HepG2 (cell line): Measurements from ENCODE around the gene RBPJ. TPM values are rescaled to one million over a fixed set of nuclear protein-coding genes. Genes with fewer than 3 reads are reported as not detected.

Source experiments
- ATAC-seq: fragments of 200-7000 bp; cut with Tn5 transposase; 3 replicates; pipeline ENCODE4 v1.9.1; 2020; ENCODE audit warnings: mild to moderate bottlenecking, moderate library complexity
- BruUV-seq: library from RNA; stranded (reverse); fragments of 400-500 nt; replicated peaks from 2 replicates; lab custom pipeline; 2021; lab: Mats Ljungman, UMichigan
- CTCF ChIA-PET: fragments of 300-600 bp; formaldehyde crosslinking; extraction: SDS; loops from one replicate; lab custom pipeline; 2021; ENCODE audit warnings: low total read pairs, inconsistent platforms, low intra/inter-chr PET ratio; lab: Yijun Ruan, JAX
- POLR2A ChIA-PET: fragments of 350-600 bp; sonication (Branson Sonifier 250); formaldehyde crosslinking; loops from one replicate; lab custom pipeline; 2020; ENCODE audit warnings: antibody characterized with exemption, inconsistent platforms; lab: Yijun Ruan, JAX
- DNase-seq: peaks from one replicate; pipeline ENCODE4 v3.0.0-alpha.2; 2015; ENCODE audit warnings: low spot score
- FAIRE-seq: peaks from 3 replicates; lab custom pipeline; 2011; peaks lifted over from hg19 to GRCh38; lab: Jason Lieb, UNC
- H2AFZ ChIP-seq: one replicate; pipeline ENCODE4 v1.6.1; 2011; ENCODE audit warnings: low read length, inconsistent platforms
- H3K27ac ChIP-seq: fragments of 300-600 bp; 3 replicates; pipeline ENCODE4 v1.8.0; 2011; ENCODE audit warnings: mixed run types, mild to moderate bottlenecking, mixed read lengths, low read length, inconsistent platforms; ENCODE audit not compliant: insufficient read depth; ENCODE audit errors: extremely low read length
- H3K27me3 ChIP-seq, 2 experiments: fragments of 200-600 bp in 1 of 2; 2 replicates in 1 of 2; 3 replicates in 1 of 2; pipeline versions ENCODE4 v1.6.0 to v1.8.0; 2011; ENCODE audit warnings: low read length in 2 of 2, mild to moderate bottlenecking in 2 of 2, moderate library complexity in 2 of 2, inconsistent platforms in 1 of 2; ENCODE audit not compliant: insufficient read depth in 2 of 2, control insufficient read depth in 1 of 2
- H3K36me3 ChIP-seq, 2 experiments: fragments of 200-600 bp in 1 of 2; replicated peaks in 1 of 2; 2 replicates in 1 of 2; 3 replicates in 1 of 2; pipeline versions ENCODE4 v1.5.1 to v1.8.0; 2011; ENCODE audit warnings: low read length in 2 of 2, inconsistent platforms in 1 of 2; ENCODE audit not compliant: insufficient read depth in 2 of 2, control insufficient read depth in 1 of 2
- H3K4me1 ChIP-seq: 2 replicates; pipeline ENCODE4 v1.5.1; 2012; ENCODE audit warnings: low read length, inconsistent platforms; ENCODE audit not compliant: insufficient read depth
- H3K4me2 ChIP-seq: 2 replicates; pipeline ENCODE4 v1.6.0; 2011; ENCODE audit warnings: low read depth, low read length, inconsistent platforms
- H3K4me3 ChIP-seq, 3 experiments: fragments of 200-600 bp in 1 of 3; sonication (generic), shearing (Covaris generic) in 1 of 3; replicated peaks in 1 of 3; 2 replicates each; pipeline ENCODE4 v1.5.1; 2011 to 2016; ENCODE audit warnings: low read length in 3 of 3, inconsistent platforms in 2 of 3, low read depth in 2 of 3, mild to moderate bottlenecking in 2 of 3, control low read depth in 1 of 3, mixed read lengths in 1 of 3; ENCODE audit not compliant: insufficient read depth in 1 of 3
- H3K79me2 ChIP-seq: one replicate; pipeline ENCODE4 v1.6.1; 2011; ENCODE audit warnings: low read length, inconsistent platforms; ENCODE audit not compliant: insufficient read depth
- H3K9ac ChIP-seq: 2 replicates; pipeline ENCODE4 v1.6.0; 2011; ENCODE audit warnings: mild to moderate bottlenecking, low read depth, low read length, inconsistent platforms; ENCODE audit not compliant: insufficient read depth
- H3K9me3 ChIP-seq: 2 replicates; pipeline ENCODE4 v1.5.1; 2012; ENCODE audit warnings: mild to moderate bottlenecking, low read length
- H4K20me1 ChIP-seq: 2 replicates; pipeline ENCODE4 v1.6.0; 2011; ENCODE audit warnings: inconsistent platforms, mild to moderate bottlenecking, low read length, moderate library complexity; ENCODE audit not compliant: insufficient read depth
- CEBPB ChIP-seq: IDR thresholded peaks from 2 replicates; pipeline ENCODE4 v1.6.1; 2011; ENCODE audit warnings: low read depth, low read length, improper control_type of control experiment, borderline replicate concordance
- MED13 ChIP-seq: sonication (generic); formaldehyde crosslinking; IDR thresholded peaks from 2 replicates; pipeline ENCODE4 v1.5.0; 2020; ENCODE audit warnings: missing genetic modification reagents
- TBP ChIP-seq: sonication (generic); formaldehyde crosslinking; IDR thresholded peaks from 2 replicates; pipeline ENCODE4 v1.5.0; 2020; ENCODE audit warnings: missing genetic modification reagents
- WGBS: methylation state at CpG from one replicate; pipeline ENCODE4 v1.1.6; 2017; ENCODE audit warnings: low lambda C conversion rate; 5-methylcytosine and 5-hydroxymethylcytosine counted together
- in situ Hi-C: cut with HindIII; loops from 2 replicates; pipeline ENCODE4 v1.10.0; 2017; ENCODE audit warnings: low pct_unique_long_range_greater_than_20kb; ENCODE audit not compliant: extremely low pct_ligation_motif_present
- intact Hi-C: fragments of 100-400 bp; cut with micrococcal nuclease; formaldehyde crosslinking; loops from one replicate; pipeline ENCODE4 v1.10.0; 2022; ENCODE audit not compliant: unreplicated experiment
- polyA plus RNA-seq, 8 experiments: library from polyadenylated mRNA; depleted of rRNA in 3 of 8; stranded (reverse) in 7 of 8; unstranded in 1 of 8; fragments of >200 nt; fragmentation: Illumina TruSeq in 4 of 8; extraction: Trizol in 4 of 8; gene quantifications; 2 replicates each; pipeline versions ENCODE4 v1.2.1 to v1.2.3, GENCODE V29; 2011 to 2016; ENCODE audit warnings: low read depth in 4 of 8, missing spikeins in 1 of 8, mixed read lengths in 1 of 8; ENCODE audit not compliant: insufficient read depth in 1 of 8
- total RNA-seq, 5 experiments: library from RNA; depleted of rRNA; stranded (reverse); fragments of >200 nt; fragmentation: Illumina TruSeq; extraction: Trizol; gene quantifications; 2 replicates each; pipeline ENCODE4 v1.2.3, GENCODE V29; 2016; ENCODE audit warnings: low read depth in 1 of 5
- TF ChIP-seq, protein P1 (sequence below): sonication (generic); formaldehyde crosslinking; IDR thresholded peaks from 2 replicates; pipeline ENCODE4 v1.8.1; 2023; ENCODE audit warnings: mild to moderate bottlenecking, inconsistent platforms, moderate library complexity, missing genetic modification reagents, borderline replicate concordance
- TF ChIP-seq, protein P2 (sequence below), 2 experiments: sonication (generic) in 1 of 2; formaldehyde crosslinking in 1 of 2; IDR thresholded peaks; 2 replicates each; pipeline versions ENCODE4 v1.4.0 to v1.6.1; 2016 to 2020; ENCODE audit warnings: borderline replicate concordance in 1 of 2, low read depth in 1 of 2, mild to moderate bottlenecking in 1 of 2, missing genetic modification reagents in 1 of 2

RBPJ gene
- total and polyA plus RNA-seq, 2 of the 13 experiments (the other 11 are each of a cell fraction or from before 2014, with no cell fraction given) = 25.9 to 33.2 TPM

GRCh38 chr4:26467724-26468123 lies 146.9 kb downstream of the RBPJ start:
- H4K20me1 ChIP-seq = no peaks in the 10 kb centered on the region
- no peak for FAIRE-seq
- no peaks in the 10 kb centered on the region for H3K36me3 ChIP-seq
- TF ChIP-seq, protein P1, sequence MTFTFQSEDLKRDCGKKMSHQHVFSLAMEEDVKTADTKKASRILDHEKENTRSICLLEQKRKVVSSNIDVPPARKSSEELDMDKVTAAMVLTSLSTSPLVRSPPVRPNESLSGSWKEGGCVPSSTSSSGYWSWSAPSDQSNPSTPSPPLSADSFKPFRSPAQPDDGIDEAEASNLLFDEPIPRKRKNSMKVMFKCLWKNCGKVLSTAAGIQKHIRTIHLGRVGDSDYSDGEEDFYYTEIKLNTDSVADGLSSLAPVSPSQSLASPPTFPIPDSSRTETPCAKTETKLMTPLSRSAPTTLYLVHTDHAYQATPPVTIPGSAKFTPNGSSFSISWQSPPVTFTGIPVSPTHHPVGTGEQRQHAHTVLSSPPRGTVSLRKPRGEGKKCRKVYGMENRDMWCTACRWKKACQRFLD (CRISPR knock-in tag) = no peak
- TF ChIP-seq MED13 (no peak), CEBPB (no peak)
- TF ChIP-seq, all 625 proteins: peak for 0
- Histone ChIP-seq H3K4me2 (no peak overlapping the region), H3K4me1 (peaks cover 17% of the 10 kb centered on the region), H3K27ac (no peak overlapping the region), H3K9me3 (no peaks in the 10 kb centered on the region), H3K79me2 (no peaks in the 10 kb centered on the region), H2AFZ (no peak overlapping the region), H3K27me3 (no peaks in the 10 kb centered on the region; a peak in 2 of 5 replicates), H3K4me3 (no peak overlapping the region), H3K9ac (no peak overlapping the region)
- ATAC-seq = no peak
- ChIA-PET POLR2A (no interaction called here), CTCF (no interaction called here)
- no TSS peak for BruUV-seq
- in situ Hi-C loops (loop anchor here (10.0 kb wide), 1 partner anchor 257 kb away; no protein-coding TSS in a partner anchor), intact Hi-C loops (no loop called here)
- WGBS = 23% methylated on average over 1 of the region's 1 CpG
- no peak for DNase-seq

DNA sequence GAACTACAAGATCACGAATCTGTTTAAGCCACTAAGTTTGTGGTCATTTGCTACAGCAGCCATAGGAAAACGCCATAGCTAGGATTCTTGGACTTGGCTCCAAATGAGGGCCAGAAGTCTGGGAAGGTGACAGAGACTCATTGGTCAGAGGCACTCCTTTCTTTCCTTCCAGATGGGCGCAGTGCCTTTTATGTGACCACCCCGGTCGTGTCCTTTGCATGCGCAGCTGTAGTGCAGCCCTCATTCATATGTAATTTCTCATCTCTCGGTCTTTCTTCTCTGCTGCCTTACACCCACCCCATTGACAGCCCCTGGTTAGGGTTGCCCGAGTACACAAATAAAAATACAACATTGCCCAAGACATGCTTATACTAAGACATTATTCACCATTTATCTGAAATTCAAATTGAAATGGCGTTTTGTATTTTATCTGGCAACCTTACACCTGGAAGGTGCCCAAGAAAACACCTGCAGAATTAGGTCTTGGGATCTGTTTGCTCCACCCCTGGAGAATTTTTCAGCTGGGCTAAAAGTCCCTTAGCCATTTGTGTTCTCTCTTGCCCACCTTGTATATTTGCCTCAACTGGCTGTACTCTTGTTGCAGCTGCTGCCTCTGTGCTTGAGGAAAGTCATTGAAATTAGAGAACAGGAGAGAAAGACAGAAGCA lies 147.6 kb downstream of the RBPJ start:
- H3K4me2 ChIP-seq = no peak overlapping the region
- no peak overlapping the region for H2AFZ ChIP-seq
- DNase-seq (no peak), ATAC-seq (no peak), FAIRE-seq (no peak)
- no peaks in the 10 kb centered on the region for H3K9me3 ChIP-seq
- H3K79me2 ChIP-seq = no peaks in the 10 kb centered on the region
- in situ Hi-C loops = loop anchor here (10.0 kb wide), 1 partner anchor 256 kb away; no protein-coding TSS in a partner anchor
- H3K36me3 ChIP-seq = no peaks in the 10 kb centered on the region
- ChIA-PET POLR2A (no interaction called here), CTCF (no interaction called here)
- no peaks in the 10 kb centered on the region; a peak in 2 of 5 replicates for H3K27me3 ChIP-seq
- H3K9ac ChIP-seq = no peak overlapping the region
- intact Hi-C loops = no loop called here
- H4K20me1 ChIP-seq = no peaks in the 10 kb centered on the region
- peaks cover 17% of the 10 kb centered on the region for H3K4me1 ChIP-seq
- BruUV-seq = no TSS peak
- no peak overlapping the region for H3K27ac ChIP-seq
- no peak overlapping the region for H3K4me3 ChIP-seq
- 30% methylated on average over 9 of the region's 9 CpGs for WGBS
- TF ChIP-seq TBP (CRISPR knock-in tag) = no peak
- TF ChIP-seq, protein P2, sequence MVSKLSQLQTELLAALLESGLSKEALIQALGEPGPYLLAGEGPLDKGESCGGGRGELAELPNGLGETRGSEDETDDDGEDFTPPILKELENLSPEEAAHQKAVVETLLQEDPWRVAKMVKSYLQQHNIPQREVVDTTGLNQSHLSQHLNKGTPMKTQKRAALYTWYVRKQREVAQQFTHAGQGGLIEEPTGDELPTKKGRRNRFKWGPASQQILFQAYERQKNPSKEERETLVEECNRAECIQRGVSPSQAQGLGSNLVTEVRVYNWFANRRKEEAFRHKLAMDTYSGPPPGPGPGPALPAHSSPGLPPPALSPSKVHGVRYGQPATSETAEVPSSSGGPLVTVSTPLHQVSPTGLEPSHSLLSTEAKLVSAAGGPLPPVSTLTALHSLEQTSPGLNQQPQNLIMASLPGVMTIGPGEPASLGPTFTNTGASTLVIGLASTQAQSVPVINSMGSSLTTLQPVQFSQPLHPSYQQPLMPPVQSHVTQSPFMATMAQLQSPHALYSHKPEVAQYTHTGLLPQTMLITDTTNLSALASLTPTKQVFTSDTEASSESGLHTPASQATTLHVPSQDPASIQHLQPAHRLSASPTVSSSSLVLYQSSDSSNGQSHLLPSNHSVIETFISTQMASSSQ (IDR thresholded peaks at IDR 0.05; ENCODE audit: low read depth) = no peak
- TF ChIP-seq, protein P2 (CRISPR knock-in tag; IDR thresholded peaks at IDR 0.05; ENCODE audit: borderline replicate concordance) = no peak
- TF ChIP-seq, all 625 proteins: peak for 0
